Neural cell (in vitro differentiated cells): ENCODE data around the gene PHF21A. TPM values are rescaled to one million over a fixed set of nuclear protein-coding genes. Genes with fewer than 3 reads are reported as not detected.

Experiments
- H2AFZ ChIP-seq: fragments of 200-600, 300-800 bp; sonication (generic), shearing (Covaris generic); 2 replicates; pipeline ENCODE4 v1.6.0; 2014; ENCODE audit warnings: low read depth, mild to moderate bottlenecking, antibody characterized with exemption, low read length, moderate library complexity
- H3F3A ChIP-seq: fragments of 200-600 bp; shearing (Covaris generic); 2 replicates; pipeline ENCODE4 v1.6.1; 2016; ENCODE audit warnings: mild to moderate bottlenecking, moderate library complexity, mixed read lengths, antibody characterized with exemption, low read length; ENCODE audit not compliant: insufficient read depth, poor library complexity, severe bottlenecking
- H3K27ac ChIP-seq: fragments of 200-600, 300-800 bp; sonication (generic), shearing (Covaris generic); 2 replicates; pipeline ENCODE4 v1.5.1; 2014; ENCODE audit warnings: mild to moderate bottlenecking, low read length, moderate library complexity
- H3K27me3 ChIP-seq: fragments of 300-800, 200-600 bp; sonication (generic), shearing (Covaris generic); 2 replicates; pipeline ENCODE4 v1.6.0; 2014; ENCODE audit warnings: mild to moderate bottlenecking, low read depth, low read length, moderate library complexity; ENCODE audit not compliant: insufficient read depth
- H3K36me3 ChIP-seq: fragments of 300-800, 200-600 bp; sonication (generic), shearing (Covaris generic); 2 replicates; pipeline ENCODE4 v1.5.1; 2014; ENCODE audit warnings: mild to moderate bottlenecking, antibody characterized with exemption, low read length, moderate library complexity; ENCODE audit not compliant: insufficient read depth
- H3K4me2 ChIP-seq: fragments of 300-800, 200-600 bp; sonication (generic), shearing (Covaris generic); 2 replicates; pipeline ENCODE4 v1.6.0; 2014; ENCODE audit warnings: mild to moderate bottlenecking, low read length
- H3K4me3 ChIP-seq: fragments of 300-800, 200-600 bp; sonication (generic), shearing (Covaris generic); 2 replicates; pipeline ENCODE4 v1.5.1; 2014; ENCODE audit warnings: mild to moderate bottlenecking, low read length, moderate library complexity
- H3K79me2 ChIP-seq: fragments of 200-600 bp; shearing (Covaris generic); replicated peaks from 2 replicates; pipeline ENCODE4 v1.6.0; 2014; ENCODE audit warnings: mild to moderate bottlenecking, low read length, moderate library complexity; ENCODE audit not compliant: insufficient read depth
- H3K9ac ChIP-seq: fragments of 300-800, 200-600 bp; sonication (generic), shearing (Covaris generic); 2 replicates; pipeline ENCODE4 v1.6.1; 2016; ENCODE audit warnings: mild to moderate bottlenecking, low read length, mixed read lengths
- H3K9me2 ChIP-seq: fragments of 200-600 bp; shearing (Covaris generic); 2 replicates; pipeline ENCODE4 v1.6.1; 2016; ENCODE audit warnings: mild to moderate bottlenecking, low read length, mixed read lengths; ENCODE audit not compliant: insufficient read depth
- H3K9me3 ChIP-seq: fragments of 200-600, 300-800 bp; sonication (generic), shearing (Covaris generic); 2 replicates; pipeline ENCODE4 v1.6.1; 2016; ENCODE audit warnings: mild to moderate bottlenecking, mixed run types, low read length, moderate library complexity, mixed read lengths
- H4K20me1 ChIP-seq: fragments of 200-600 bp; shearing (Covaris generic); 2 replicates; pipeline ENCODE4 v1.6.1; 2016; ENCODE audit warnings: mild to moderate bottlenecking, mixed run types; ENCODE audit not compliant: insufficient read depth
- CTCF ChIP-seq: fragments of 450-650 bp; IDR thresholded peaks from 2 replicates; pipeline ENCODE4 v1.5.1; 2014; ENCODE audit warnings: antibody characterized with exemption, mild to moderate bottlenecking, moderate library complexity; ENCODE audit not compliant: poor library complexity, severe bottlenecking
- EP300 ChIP-seq: fragments of 450-650 bp; conservative IDR thresholded peaks from 2 replicates; pipeline ENCODE4 v1.6.1; 2014; ENCODE audit warnings: antibody characterized with exemption, mild to moderate bottlenecking, moderate library complexity; ENCODE audit not compliant: poor library complexity, severe bottlenecking
- EZH2 ChIP-seq: fragments of 200-600, 300-800 bp; shearing (Covaris generic), sonication (generic); IDR thresholded peaks from 2 replicates; pipeline ENCODE4 v1.6.1; 2014; ENCODE audit warnings: antibody characterized with exemption, low read length, borderline replicate concordance, mild to moderate bottlenecking; ENCODE audit not compliant: insufficient read depth, poor library complexity, severe bottlenecking
- MXI1 ChIP-seq: fragments of 450-650 bp; conservative IDR thresholded peaks from 2 replicates; pipeline ENCODE4 v1.6.1; 2014; ENCODE audit warnings: antibody characterized with exemption, mild to moderate bottlenecking; ENCODE audit not compliant: poor library complexity, severe bottlenecking
- POLR2AphosphoS5 ChIP-seq: IDR thresholded peaks from 2 replicates; pipeline ENCODE4 v1.6.1; 2012
- RAD21 ChIP-seq: fragments of 450-650 bp; conservative IDR thresholded peaks from 2 replicates; pipeline ENCODE4 v1.6.1; 2014; ENCODE audit warnings: antibody characterized with exemption, mild to moderate bottlenecking, moderate library complexity
- REST ChIP-seq: IDR thresholded peaks from 2 replicates; pipeline ENCODE4 v1.6.1; 2012; ENCODE audit warnings: borderline replicate concordance
- SMC3 ChIP-seq: fragments of 450-650 bp; conservative IDR thresholded peaks from 2 replicates; pipeline ENCODE4 v1.6.1; 2014; ENCODE audit warnings: antibody characterized with exemption, mild to moderate bottlenecking, moderate library complexity; ENCODE audit not compliant: poor library complexity
- TAF1 ChIP-seq: IDR thresholded peaks from 2 replicates; pipeline ENCODE4 v1.6.1; 2012; ENCODE audit warnings: low read depth
- polyA plus RNA-seq: library from polyadenylated mRNA; depleted of rRNA; stranded (reverse); fragments of >200 nt; gene quantifications from 2 replicates; pipeline ENCODE4 v1.2.3, GENCODE V29; 2014

The PHF21A gene
- polyA plus RNA-seq, 1 donor from 2014 or later, result 31.7 TPM

- Histone ChIP-seq H4K20me1 (peaks cover 3% of the 10 kb centered on the region), H3K79me2 (peaks cover 26% of the 10 kb centered on the region), H3K4me3 (no peak overlapping the region), H3K9me2 (no peaks in the 10 kb centered on the region), H3K27ac (no peak overlapping the region), H3K27me3 (no peaks in the 10 kb centered on the region), H3K9me3 (no peaks in the 10 kb centered on the region), H3K36me3 (no peaks in the 10 kb centered on the region), H3K9ac (no peak overlapping the region), H2AFZ (no peak overlapping the region), H3F3A (no peaks in the 10 kb centered on the region), H3K4me2 (no peak overlapping the region)
- TF ChIP-seq CTCF, result no peak
- TF ChIP-seq MXI1, result no peak
- TF ChIP-seq POLR2AphosphoS5, result no peak
- no peak for TF ChIP-seq REST
- no peak for TF ChIP-seq TAF1
- no peak for TF ChIP-seq EZH2
- TF ChIP-seq SMC3, result no peak
- TF ChIP-seq EP300, result no peak
- no peak for TF ChIP-seq RAD21
Observed at GRCh38 chr11:45902452-45903380, 218.5 kb downstream of the PHF21A start.

GRCh38 chr11:45901626-45902025, 219.6 kb downstream of the PHF21A start:
- Histone ChIP-seq H3K27me3 (no peaks in the 10 kb centered on the region), H3K9ac (peak overlapping the region; percentile 84), H3K9me2 (no peaks in the 10 kb centered on the region), H3K27ac (no peak overlapping the region), H3K4me2 (no peak overlapping the region), H3F3A (no peaks in the 10 kb centered on the region), H2AFZ (no peak overlapping the region), H3K9me3 (no peaks in the 10 kb centered on the region), H3K4me3 (peak overlapping the region; percentile 86), H3K36me3 (no peaks in the 10 kb centered on the region), H3K79me2 (peaks cover 28% of the 10 kb centered on the region), H4K20me1 (peaks cover 3% of the 10 kb centered on the region)
- TF ChIP-seq EZH2 (no peak), EP300 (no peak), RAD21 (no peak), CTCF (no peak), REST (no peak), MXI1 (no peak), SMC3 (no peak), TAF1 (no peak), POLR2AphosphoS5 (no peak)
